ENCODE measurements around the gene ANXA1.

Gene ANXA1

GRCh38 chr9:73151653-73152542, at the start of gene ANXA1:
ANXA1 (plus strand) TSS chr9:73151865; CDS start chr9:73158536, 6,671 bp downstream.
- DNase-seq (ENCODE audit: low read depth in 2 of 2), result no peak

- no peak for DNase-seq (ENCODE audit: low read depth in 2 of 2)
Measured at GRCh38 chr9:73104342-73104741, 47.3 kb upstream of the ANXA1 start.

- DNase-seq (ENCODE audit: low read depth in 2 of 2), result no peak
Measured at GRCh38 chr9:73104921-73105320, 46.7 kb upstream of the ANXA1 start.

GRCh38 chr9:73107489-73108069, 44.1 kb upstream of the ANXA1 start:
- peak; percentile 13 to 51 for DNase-seq (ENCODE audit: low read depth in 2 of 2)

GRCh38 chr9:73114058-73114457, 37.6 kb upstream of the ANXA1 start:
- DNase-seq (ENCODE audit: low read depth in 2 of 2), result no peak

- no peak for DNase-seq (ENCODE audit: low read depth in 2 of 2)
Measured at GRCh38 chr9:73114958-73115357, 36.7 kb upstream of the ANXA1 start.

- DNase-seq (ENCODE audit: low read depth in 2 of 2), result no peak
Measured at GRCh38 chr9:73116031-73116430, 35.6 kb upstream of the ANXA1 start.

- no peak for DNase-seq (ENCODE audit: low read depth in 2 of 2)
Measured at GRCh38 chr9:73116880-73117279, 34.8 kb upstream of the ANXA1 start.

GRCh38 chr9:73118286-73118685, 33.4 kb upstream of the ANXA1 start:
- no peak for DNase-seq (ENCODE audit: low read depth in 2 of 2)

GRCh38 chr9:73118898-73119554, 32.6 kb upstream of the ANXA1 start:
- no peak for DNase-seq (ENCODE audit: low read depth in 2 of 2)

- no peak for DNase-seq (ENCODE audit: low read depth in 2 of 2)
Measured at GRCh38 chr9:73121375-73121935, 30.2 kb upstream of the ANXA1 start.

- no peak for DNase-seq (ENCODE audit: low read depth in 2 of 2)
Measured at GRCh38 chr9:73125651-73126050, 26.0 kb upstream of the ANXA1 start.

- no peak for DNase-seq (ENCODE audit: low read depth in 2 of 2)
Measured at GRCh38 chr9:73129941-73130685, 21.6 kb upstream of the ANXA1 start.

- DNase-seq (ENCODE audit: low read depth in 2 of 2), result no peak
Measured at GRCh38 chr9:73131461-73131860, 20.2 kb upstream of the ANXA1 start.

GRCh38 chr9:73132034-73132776, 19.5 kb upstream of the ANXA1 start:
- peak; percentile 25 to 45 for DNase-seq (ENCODE audit: low read depth in 2 of 2)

GRCh38 chr9:73133022-73133651, 18.5 kb upstream of the ANXA1 start:
- DNase-seq (ENCODE audit: low read depth in 2 of 2), result no peak

GRCh38 chr9:73133921-73134407, 17.7 kb upstream of the ANXA1 start:
- no peak for DNase-seq (ENCODE audit: low read depth in 2 of 2)

GRCh38 chr9:73135394-73135793, 16.3 kb upstream of the ANXA1 start:
- no peak for DNase-seq (ENCODE audit: low read depth in 2 of 2)

- DNase-seq (ENCODE audit: low read depth in 2 of 2), result no peak
Measured at GRCh38 chr9:73137286-73137899, 14.3 kb upstream of the ANXA1 start.

- DNase-seq (ENCODE audit: low read depth in 2 of 2), result no peak
Measured at GRCh38 chr9:73137914-73138313, 13.8 kb upstream of the ANXA1 start.

Data from stimulated activated CD8-positive, alpha-beta memory T cell treated with anti-CD3 and anti-CD28 coated beads, Interleukin-7, amount 100 ng/mL, for 1 hour (primary cell).